Left cardiac atrium (tissue), 4 donors: ENCODE results near the gene ASB18. TPM values are rescaled to one million over a fixed set of nuclear protein-coding genes. Genes with fewer than 3 reads are reported as not detected.

Experiments
- ATAC-seq, 2 donors: fragments of 200-7000 bp; cut with Tn5 transposase; one replicate each; pipeline ENCODE4 v1.9.1; 2020; ENCODE audit warnings: mild to moderate bottlenecking in 2 of 2, moderate library complexity in 2 of 2
- DNase-seq: peaks from one replicate; pipeline ENCODE4 v3.0.0-alpha.2; 2020
- intact Hi-C, 2 donors: fragments of 100-400 bp; cut with DNase I; formaldehyde crosslinking; loops; one replicate each; pipeline versions ENCODE4 v1.14.1 to v1.15.1; 2022 to 2023
- total RNA-seq, 2 donors: library from RNA; stranded (reverse); fragmentation: NEBNext Ultra II Directional; extraction: Animal tissue kit (Norgen Biotek cat#: 25700); gene quantifications; one replicate each; pipeline ENCODE4 v1.2.1, GENCODE V29; 2021
- donor health status: DM: no; HTN: yes; CAD: no.
- donor health status: DM: no; HTN: yes; CAD: no; lungs with severe emphysema.
- donor health status: DM: yes; HTN: yes; CAD: no.
- donor health status: Dilated cardiomyopathy.

The ASB18 gene
- total RNA-seq, 2 donors from 2014 or later: 1.9 to 2.7 TPM

- intact Hi-C loops: no loop called here
- no peak for DNase-seq
- no peak for ATAC-seq
Observed at GRCh38 chr2:236160366-236161081, 103.7 kb downstream of the ASB18 start.

- intact Hi-C loops: no loop called here
- DNase-seq (no peak), ATAC-seq (no peak)
Observed at GRCh38 chr2:236159778-236160170, 104.4 kb downstream of the ASB18 start.

DNA sequence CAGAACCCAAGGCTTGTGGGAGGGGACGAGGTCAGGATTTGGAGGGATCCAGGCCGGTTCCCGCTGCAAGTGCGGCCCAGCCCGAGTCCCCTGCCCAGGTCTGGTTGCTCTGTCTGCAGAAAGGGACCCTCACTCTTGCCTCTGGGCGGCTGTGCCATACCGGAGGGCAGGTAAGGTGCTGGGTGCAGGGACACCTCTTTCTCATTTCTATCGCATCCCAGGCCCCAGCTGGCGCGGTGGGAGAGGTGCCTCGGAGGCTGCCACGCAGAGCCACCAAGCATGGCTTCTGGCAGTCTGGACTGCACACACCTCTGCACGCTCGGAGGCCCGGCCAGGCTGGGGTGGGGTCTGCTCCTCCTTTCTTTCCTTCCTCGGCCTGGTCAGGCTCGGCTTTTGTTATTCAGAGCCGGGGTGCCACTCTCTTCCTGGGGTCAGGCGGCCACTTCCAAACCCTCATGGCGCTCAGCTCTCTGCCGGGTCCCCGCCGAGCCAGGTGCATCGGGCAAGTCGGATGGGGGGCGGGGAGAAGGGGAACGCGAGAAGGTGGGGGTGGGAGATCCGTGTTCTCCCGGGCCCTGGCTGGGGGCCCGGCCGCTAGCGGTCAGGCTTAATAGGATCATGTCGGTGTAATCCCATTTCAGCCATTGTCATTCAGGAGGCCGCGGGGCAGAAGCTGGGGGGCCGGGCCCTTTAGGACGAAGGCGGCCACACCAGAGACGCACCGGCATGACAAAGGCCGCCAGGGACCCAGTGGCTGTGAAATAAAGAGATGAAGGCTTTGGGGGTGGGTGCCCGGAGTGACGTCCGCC is 105.0 kb downstream of the ASB18 start:
- DNase-seq (no peak), ATAC-seq (no peak)
- intact Hi-C loops: no loop called here

- ATAC-seq (no peak), DNase-seq (no peak)
- intact Hi-C loops: no loop called here
Observed at GRCh38 chr2:236157815-236158498, 106.2 kb downstream of the ASB18 start.

GRCh38 chr2:236157366-236157765 is 106.8 kb downstream of the ASB18 start:
- ATAC-seq (no peak), DNase-seq (no peak)
- intact Hi-C loops: no loop called here

DNA sequence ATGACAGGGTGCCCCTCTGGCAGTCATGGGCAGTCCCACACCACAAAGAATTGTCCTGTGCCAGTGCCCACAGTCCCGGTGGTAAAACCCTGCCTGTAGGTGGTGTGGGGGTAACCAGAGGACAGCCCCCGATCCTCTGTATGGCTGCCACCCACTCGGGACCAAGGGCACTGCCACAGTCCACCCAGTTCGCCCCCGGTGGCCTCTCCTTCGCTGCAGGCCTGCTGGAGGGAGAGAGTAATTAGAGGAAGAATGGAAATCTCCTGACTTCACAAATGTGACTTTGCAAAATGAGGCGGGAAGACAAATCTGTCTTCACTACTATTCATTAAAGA is 107.4 kb downstream of the ASB18 start:
- ATAC-seq (no peak), DNase-seq (no peak)
- intact Hi-C loops: no loop called here

DNA sequence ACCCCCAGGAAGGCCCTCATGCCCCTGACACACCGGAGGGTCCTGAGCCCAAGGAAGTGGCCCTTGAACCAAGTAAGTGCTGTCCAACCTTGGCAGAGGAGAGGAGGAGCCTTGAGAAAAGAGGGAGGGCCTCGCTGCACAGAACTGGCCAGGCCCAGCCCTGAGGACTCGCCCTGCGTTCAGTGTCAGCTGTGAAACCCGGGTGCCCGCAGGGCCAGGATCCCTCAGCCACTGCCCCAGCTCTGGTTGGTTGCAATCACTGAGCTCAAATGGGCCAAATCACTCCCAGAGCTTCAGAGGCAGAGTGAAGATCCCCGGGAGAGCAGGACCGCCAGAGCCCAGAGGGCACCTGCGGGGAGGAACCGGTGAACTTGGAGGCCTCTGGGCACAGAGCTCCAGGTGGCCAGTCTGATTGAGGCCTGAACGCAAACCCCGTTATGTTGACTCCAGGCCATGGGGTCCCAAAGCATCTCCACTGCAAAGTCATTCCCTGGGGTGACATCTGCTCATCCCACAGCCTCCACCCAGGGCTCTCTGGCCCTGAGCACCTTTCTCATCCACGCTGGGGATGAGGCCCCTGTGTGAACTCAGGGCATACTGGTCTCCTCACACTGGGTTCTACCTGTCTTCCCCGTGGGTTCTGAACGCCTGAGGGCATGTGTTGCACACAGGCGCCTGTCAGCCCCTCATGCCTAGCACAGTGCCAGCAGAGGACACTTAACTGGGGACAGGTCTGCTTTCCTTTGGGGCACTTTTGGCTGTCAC is 107.9 kb downstream of the ASB18 start:
- ATAC-seq (no peak), DNase-seq (no peak)
- intact Hi-C loops: no loop called here

DNA sequence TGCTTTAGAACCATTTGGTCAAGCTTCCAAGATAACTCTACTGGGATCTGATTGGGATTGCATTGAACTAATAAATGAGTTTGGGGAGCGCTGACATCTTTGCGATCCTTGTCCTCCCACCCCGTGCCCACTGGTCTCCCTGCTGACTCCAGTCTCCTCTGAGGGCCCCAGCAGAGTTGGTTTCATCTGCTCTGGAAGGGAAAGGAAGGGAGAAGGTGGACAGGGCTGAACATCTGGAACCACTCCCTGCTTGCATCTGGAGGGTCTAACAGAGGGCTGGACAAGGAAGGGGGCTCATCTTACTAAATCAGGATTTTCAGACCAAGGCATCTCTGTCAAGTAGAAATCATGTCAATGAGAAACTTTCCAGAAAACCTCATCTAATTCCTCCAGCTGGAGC is 108.8 kb downstream of the ASB18 start:
- intact Hi-C loops: no loop called here
- DNase-seq (no peak), ATAC-seq (no peak)

DNA sequence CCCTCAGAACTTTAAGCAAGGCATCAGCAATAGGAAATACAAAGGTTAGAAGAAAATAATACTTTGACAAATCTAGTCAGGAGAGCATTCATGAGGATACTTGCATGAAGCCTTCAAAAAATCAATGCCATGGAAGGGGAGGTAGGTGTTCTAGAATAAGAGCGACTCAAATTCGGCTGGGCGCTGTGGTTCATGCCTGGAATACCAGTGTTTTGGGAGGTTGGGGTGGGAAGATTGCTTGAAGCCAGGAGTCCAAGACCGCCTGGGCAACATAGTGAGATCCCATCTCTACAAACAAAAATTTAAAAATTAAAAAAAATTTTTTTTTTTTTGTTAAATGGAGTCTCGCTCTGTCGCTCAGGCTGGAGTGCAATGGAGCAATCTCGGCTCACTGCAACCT is 117.8 kb downstream of the ASB18 start:
- ATAC-seq (no peak), DNase-seq (no peak)

GRCh38 chr2:236143811-236144210 is 120.4 kb downstream of the ASB18 start:
- DNase-seq: no peak
- no peak for ATAC-seq
- intact Hi-C loops: no loop called here

More for the DNA sequence above, 117.8 kb downstream of the ASB18 start:
- intact Hi-C loops: no loop called here

Other genes starting within 250 kb of the ASB18 start
- gene GBX2, start 96.0 kb downstream of the ASB18 start, total RNA-seq: not detected